Cardiac muscle cell (in vitro differentiated cells and primary cell): Measurements from ENCODE around the gene HOXB7. TPM values are rescaled to one million over a fixed set of nuclear protein-coding genes. Genes with fewer than 3 reads are reported as not detected.

ENCODE experiments used
- DNase-seq, 2 donors: peaks; one replicate each; pipeline versions ENCODE4 v3.0.0 to v3.0.0-alpha.2; 2010 to 2017; ENCODE audit warnings: low read depth in 1 of 2, low spot score in 1 of 2
- H3K27ac ChIP-seq: fragments of 200-600 bp; sonication (generic); 2 replicates; pipeline ENCODE4 v1.5.1; 2016
- H3K27me3 ChIP-seq: fragments of 200-600 bp; sonication (generic); 2 replicates; pipeline ENCODE4 v1.6.0; 2016; ENCODE audit warnings: control low read depth
- H3K36me3 ChIP-seq: fragments of 200-600 bp; sonication (generic); 2 replicates; pipeline ENCODE4 v1.5.1; 2016; ENCODE audit warnings: control low read depth
- H3K4me1 ChIP-seq: fragments of 200-600 bp; sonication (generic); 2 replicates; pipeline ENCODE4 v1.8.1; 2017; ENCODE audit warnings: low read depth, mild to moderate bottlenecking, mixed run types
- H3K4me3 ChIP-seq: fragments of 200-600 bp; sonication (generic); 2 replicates; pipeline ENCODE4 v1.5.1; 2016; ENCODE audit warnings: mild to moderate bottlenecking
- H3K9me3 ChIP-seq: fragments of 200-600 bp; sonication (generic); 2 replicates; pipeline ENCODE4 v1.5.1; 2017; ENCODE audit warnings: low read depth, mild to moderate bottlenecking, control low read depth
- polyA plus RNA-seq: library from polyadenylated mRNA; unstranded; fragments of >200 nt; fragmentation: Nextera tagmentation; extraction: Ambion mirVana; gene quantifications from 2 replicates; pipeline ENCODE4 v1.2.1, GENCODE V29; 2016
- total RNA-seq: library from RNA; depleted of rRNA; stranded (reverse); fragments of >200 nt; gene quantifications from 2 replicates; pipeline ENCODE4 v1.2.3, GENCODE V29; 2016
- TF ChIP-seq, protein P1 (sequence below): IDR thresholded peaks from 2 replicates; pipeline ENCODE4 v1.5.1; 2012; ENCODE audit warnings: low read depth, mild to moderate bottlenecking, low read length

HOXB7 gene
- not detected in 2 replicates for total RNA-seq
- polyA plus RNA-seq, result 0.81 TPM in 1 of 2 replicates, not detected in the other

DNA sequence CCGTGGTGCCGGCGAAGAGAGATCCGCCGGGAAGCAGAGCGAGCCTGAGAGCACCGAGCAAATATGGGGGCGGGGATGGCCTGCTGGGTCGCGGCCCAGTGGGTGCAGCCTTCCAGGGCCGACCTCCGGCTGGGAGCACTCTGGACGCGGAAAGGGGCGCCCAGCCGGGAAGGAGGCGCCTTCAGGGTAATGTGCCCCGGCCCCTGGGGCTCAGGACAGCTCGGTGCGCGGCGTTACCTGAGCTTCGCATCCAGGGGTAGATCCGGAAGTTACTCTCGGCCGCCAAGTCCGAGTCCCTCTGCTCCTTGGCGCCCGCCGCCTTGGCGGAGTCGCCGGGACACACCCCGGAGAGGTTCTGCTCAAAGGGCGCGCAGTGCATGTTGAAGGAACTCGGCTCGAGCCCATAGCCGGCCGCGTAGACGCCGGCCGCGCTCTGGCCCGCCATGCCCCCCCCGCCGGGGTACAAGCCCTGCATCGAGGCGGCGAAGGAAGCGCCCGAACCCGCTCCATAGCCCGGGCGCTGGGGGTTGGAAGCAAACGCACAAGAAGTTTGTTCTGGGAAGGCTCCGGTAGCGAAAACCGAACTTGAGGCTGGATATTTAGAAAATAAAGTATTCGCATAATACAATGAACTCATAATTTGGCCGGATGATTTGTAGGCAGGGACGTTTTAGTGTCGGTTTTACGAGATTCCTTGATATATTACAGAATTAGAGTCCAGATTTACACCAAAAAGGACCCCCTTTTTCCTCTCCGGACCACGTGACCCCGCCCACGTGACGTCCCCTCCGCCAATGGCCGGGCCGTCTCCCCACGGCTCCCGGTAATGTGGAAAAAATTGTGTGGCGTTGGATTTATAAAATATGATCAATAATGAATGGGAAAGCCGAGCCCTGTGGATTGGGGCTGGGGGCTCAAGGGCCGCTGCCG is at the start of gene HOXB7:
Gene HOXB7, minus strand, starts transcription at position 736 of the 930 bp plus-strand sequence. Its CDS starts 99 bp downstream, at position 637.
- no peaks in the 10 kb centered on the region for H3K9me3 ChIP-seq
- peak within 1 kb of the TSS; percentile 41 for H3K4me3 ChIP-seq
- no peaks in the 10 kb centered on the region for H3K36me3 ChIP-seq
- H3K4me1 ChIP-seq, result peaks cover 5% of the 10 kb centered on the region
- TF ChIP-seq, protein P1, sequence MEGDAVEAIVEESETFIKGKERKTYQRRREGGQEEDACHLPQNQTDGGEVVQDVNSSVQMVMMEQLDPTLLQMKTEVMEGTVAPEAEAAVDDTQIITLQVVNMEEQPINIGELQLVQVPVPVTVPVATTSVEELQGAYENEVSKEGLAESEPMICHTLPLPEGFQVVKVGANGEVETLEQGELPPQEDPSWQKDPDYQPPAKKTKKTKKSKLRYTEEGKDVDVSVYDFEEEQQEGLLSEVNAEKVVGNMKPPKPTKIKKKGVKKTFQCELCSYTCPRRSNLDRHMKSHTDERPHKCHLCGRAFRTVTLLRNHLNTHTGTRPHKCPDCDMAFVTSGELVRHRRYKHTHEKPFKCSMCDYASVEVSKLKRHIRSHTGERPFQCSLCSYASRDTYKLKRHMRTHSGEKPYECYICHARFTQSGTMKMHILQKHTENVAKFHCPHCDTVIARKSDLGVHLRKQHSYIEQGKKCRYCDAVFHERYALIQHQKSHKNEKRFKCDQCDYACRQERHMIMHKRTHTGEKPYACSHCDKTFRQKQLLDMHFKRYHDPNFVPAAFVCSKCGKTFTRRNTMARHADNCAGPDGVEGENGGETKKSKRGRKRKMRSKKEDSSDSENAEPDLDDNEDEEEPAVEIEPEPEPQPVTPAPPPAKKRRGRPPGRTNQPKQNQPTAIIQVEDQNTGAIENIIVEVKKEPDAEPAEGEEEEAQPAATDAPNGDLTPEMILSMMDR, result no peak
- H3K27ac ChIP-seq, result no peak within 1 kb of the TSS
- peak in 1 of 2 donors; percentile 45 for DNase-seq
- H3K27me3 ChIP-seq, result peaks cover 100% of the 10 kb centered on the region

DNA sequence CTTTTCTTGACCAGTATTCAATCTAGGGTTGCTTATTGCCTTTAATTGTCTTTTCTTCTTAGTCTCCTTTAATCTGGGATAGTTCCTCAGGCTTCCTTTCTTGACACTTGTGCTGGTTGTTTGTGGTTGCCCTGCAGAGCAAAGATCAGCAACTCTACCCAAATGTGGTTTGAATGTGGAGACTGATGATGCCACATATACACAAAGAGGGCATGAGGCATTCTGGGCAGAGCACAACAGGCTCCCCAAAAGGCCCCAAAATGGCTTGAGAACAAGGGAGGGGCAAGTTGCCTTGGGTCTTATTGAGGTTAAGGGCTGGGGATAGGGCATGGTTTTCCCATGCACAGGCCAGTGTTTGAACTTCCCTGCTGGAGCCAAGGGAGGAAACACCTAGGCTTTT is 45.1 kb upstream of the HOXB7 start:
- DNase-seq, result no peak
- H3K36me3 ChIP-seq, result no peaks in the 10 kb centered on the region
- TF ChIP-seq, protein P1, result no peak
- H3K27ac ChIP-seq, result no peak overlapping the region
- no peak overlapping the region for H3K4me3 ChIP-seq
- H3K27me3 ChIP-seq, result peaks cover 86% of the 10 kb centered on the region
- no peaks in the 10 kb centered on the region for H3K4me1 ChIP-seq
- H3K9me3 ChIP-seq, result no peaks in the 10 kb centered on the region

DNA sequence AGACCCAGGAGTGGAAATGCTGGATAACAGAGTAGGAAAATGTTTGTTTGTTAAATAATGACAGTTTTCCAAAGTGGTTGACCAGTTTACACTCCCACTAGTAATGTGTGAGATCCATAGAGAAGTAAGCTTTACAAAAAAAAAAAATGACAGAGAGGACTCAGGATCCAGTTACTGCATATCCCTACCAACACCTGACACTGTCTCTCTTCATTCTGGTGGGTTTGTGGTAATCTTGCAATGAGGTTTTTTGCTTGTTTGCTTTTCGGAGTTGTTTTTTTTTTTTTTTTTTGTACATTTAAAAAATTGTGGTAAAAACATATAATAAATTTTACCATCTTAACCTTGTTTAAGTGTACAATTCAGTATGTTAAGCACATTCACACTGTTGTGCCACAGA is 38.9 kb upstream of the HOXB7 start:
- no peak overlapping the region for H3K4me3 ChIP-seq
- no peak for DNase-seq
- TF ChIP-seq, protein P1, result no peak
- H3K4me1 ChIP-seq, result no peaks in the 10 kb centered on the region
- no peaks in the 10 kb centered on the region for H3K9me3 ChIP-seq
- H3K36me3 ChIP-seq, result no peaks in the 10 kb centered on the region
- H3K27me3 ChIP-seq, result peaks cover 94% of the 10 kb centered on the region
- no peak overlapping the region for H3K27ac ChIP-seq

DNA sequence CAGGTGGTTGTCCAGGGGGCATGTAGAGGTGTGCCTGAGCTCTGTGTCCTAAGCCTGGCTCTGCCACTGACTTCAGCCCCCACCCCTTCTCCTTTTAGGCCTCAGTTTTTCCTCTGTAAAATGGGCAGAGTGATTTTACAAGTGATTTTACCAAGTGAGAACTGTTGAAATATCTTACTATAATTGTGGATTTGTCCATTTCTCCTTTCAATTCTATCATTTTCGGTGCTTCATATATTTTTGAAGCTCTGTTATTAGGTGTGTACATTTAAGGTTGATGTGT is 37.1 kb upstream of the HOXB7 start:
- DNase-seq, result no peak
- Histone ChIP-seq H3K27me3 (peaks cover 97% of the 10 kb centered on the region), H3K4me3 (no peak overlapping the region)

DNA sequence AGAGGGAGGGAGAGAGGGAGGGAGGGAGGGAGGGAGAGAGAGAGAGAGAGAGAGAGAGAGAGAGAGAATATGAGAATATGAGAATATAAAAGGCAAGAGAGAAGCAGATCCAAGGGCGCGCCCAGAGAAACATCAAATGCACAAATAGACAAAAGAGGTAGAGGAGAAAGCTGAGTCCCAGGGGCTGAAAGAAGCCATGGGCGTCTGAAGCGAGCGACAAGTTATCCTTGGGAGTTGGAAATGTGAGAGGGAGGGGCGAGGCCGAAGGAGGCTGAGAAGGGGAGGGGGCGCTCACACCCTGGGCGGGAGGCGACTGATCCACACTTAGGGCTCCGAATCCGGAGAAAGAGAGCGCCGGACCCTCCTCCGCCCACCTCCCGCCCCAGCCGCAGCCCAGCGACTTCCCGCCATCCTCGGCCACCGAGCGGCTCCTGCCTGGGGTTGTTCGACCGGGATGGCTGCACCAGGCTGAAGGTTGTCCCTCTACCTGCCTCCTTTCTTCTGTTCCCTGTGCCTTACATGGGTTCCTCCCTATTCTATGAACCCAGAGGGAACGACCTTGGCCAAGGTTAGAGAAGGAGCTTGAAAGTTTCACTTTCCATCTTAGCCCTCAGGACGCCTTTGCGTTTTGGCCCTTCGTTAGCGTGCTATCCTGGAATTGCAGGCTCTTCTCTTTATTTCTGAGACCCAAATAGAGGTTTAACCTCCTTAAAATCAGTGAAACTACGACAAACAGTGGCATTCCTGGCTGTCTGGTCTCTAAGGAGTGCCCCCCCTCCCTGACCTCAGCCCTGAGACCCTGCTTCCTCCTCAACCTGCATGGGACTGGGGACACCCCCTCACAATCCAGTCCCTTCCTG is 36.5 kb upstream of the HOXB7 start:
- TF ChIP-seq, protein P1, result no peak
- Histone ChIP-seq H3K4me3 (no peak overlapping the region), H3K27ac (no peak overlapping the region), H3K4me1 (no peaks in the 10 kb centered on the region), H3K36me3 (no peaks in the 10 kb centered on the region), H3K27me3 (peaks cover 98% of the 10 kb centered on the region), H3K9me3 (no peaks in the 10 kb centered on the region)
- no peak for DNase-seq

More for the DNA sequence above, 37.1 kb upstream of the HOXB7 start:
- TF ChIP-seq, protein P1, result no peak
- no peak overlapping the region for H3K27ac ChIP-seq
- H3K9me3 ChIP-seq, result no peaks in the 10 kb centered on the region
- no peaks in the 10 kb centered on the region for H3K36me3 ChIP-seq
- H3K4me1 ChIP-seq, result no peaks in the 10 kb centered on the region
